Measurements from ENCODE around the gene NPFF.

Gene NPFF

GRCh38 chr12:53483979-53484377, 23.3 kb downstream of the NPFF start:
- TF ChIP-seq CTCF (IDR thresholded peaks at IDR 0.05; ENCODE audit: low read depth, low read length), result no peak

GRCh38 chr12:53483225-53483978, 23.9 kb downstream of the NPFF start:
- no peak for DNase-seq (ENCODE audit: extremely low read depth, low read depth)
- TF ChIP-seq CTCF (IDR thresholded peaks at IDR 0.05; ENCODE audit: low read depth, low read length), result no peak

More at GRCh38 chr12:53483979-53484377, 23.3 kb downstream of the NPFF start:
- no peak for DNase-seq (ENCODE audit: extremely low read depth, low read depth)

- no peak for DNase-seq (ENCODE audit: extremely low read depth, low read depth)
- TF ChIP-seq CTCF (IDR thresholded peaks at IDR 0.05; ENCODE audit: low read depth, low read length), result no peak
Observed at GRCh38 chr12:53482626-53483168, 24.6 kb downstream of the NPFF start.

- no peak; the same call in 1 of the 2 replicates for TF ChIP-seq CTCF (IDR thresholded peaks at IDR 0.05; ENCODE audit: low read depth, low read length)
- no peak for DNase-seq (ENCODE audit: extremely low read depth, low read depth)
Observed at GRCh38 chr12:53481939-53482586, 25.2 kb downstream of the NPFF start.

DNA sequence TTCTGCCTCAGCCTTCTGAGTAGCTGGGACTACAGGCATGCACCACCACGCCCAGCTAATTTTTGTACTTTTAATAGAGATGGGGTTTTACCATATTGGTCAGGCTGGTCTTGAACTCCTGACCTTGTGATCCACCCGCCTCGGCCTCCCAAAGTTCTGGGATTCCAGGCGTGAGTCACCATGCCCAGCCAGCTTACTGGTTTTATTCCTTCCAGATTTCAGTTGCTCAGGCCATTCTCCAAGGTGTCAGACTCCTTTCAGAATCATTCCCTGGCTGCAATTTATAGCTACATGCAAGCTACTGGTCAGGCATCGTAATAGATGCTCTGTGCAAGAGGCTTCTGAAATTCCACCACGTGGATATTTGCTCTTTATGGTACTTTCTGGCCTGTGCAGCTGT, 25.8 kb downstream of the NPFF start:
- peak; percentile 54 for DNase-seq (ENCODE audit: extremely low read depth, low read depth)

DNA sequence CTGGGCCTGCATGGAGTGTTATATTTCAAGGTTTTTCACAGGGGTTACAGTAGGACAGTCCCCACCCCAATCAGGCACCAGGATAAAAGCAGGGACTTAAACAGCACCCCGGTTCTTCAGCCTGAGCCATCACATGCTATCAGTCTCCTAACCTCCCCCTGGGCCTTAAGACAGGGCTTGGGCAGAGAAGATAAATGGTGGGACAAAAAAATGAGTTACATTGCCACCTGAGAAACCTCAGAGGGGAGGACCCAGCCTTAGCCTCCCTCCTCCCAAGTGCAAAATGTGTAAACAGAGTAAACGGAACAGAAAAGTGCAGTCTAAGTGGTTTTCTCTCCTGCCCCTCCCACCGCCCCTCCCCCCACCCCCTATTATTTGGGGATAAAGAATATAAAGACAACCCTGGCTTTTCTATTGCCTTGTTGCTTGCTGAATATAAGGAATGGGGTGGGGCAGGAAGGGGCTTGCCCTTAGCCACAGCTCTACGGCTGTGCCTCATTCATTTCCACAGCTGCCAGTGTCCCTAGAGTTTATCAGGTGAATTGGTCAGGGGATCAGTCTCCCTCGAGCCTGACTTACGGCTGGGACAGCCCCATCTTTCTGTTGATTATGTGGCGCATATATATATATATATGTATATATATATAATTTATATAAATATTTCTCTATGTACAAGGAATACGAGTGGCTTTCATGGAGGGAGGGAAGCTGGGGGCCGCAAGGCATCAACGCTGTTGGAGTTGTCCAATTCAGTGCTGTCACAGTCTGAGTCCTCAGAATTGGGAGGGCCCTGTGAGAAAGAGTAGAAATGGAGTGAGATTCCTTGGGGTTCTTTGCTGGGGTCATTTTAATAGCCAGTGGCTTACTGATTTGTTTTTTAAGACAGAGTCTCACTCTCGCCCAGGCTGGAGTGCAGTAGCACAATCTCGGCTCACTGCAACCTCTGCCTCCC, 26.5 kb downstream of the NPFF start:
- TF ChIP-seq CTCF (IDR thresholded peaks at IDR 0.05; ENCODE audit: low read depth, low read length), result no peak
- DNase-seq (ENCODE audit: extremely low read depth, low read depth), result no peak

- TF ChIP-seq CTCF (IDR thresholded peaks at IDR 0.05; ENCODE audit: low read depth, low read length), result no peak
- DNase-seq (ENCODE audit: extremely low read depth, low read depth), result no peak
Observed at GRCh38 chr12:53479331-53479730, 28.0 kb downstream of the NPFF start.

Measured in AG09319 (cell line).